DMS 273 (cell line): Measurements from ENCODE around the gene HID1.
A peak's percentile ranks its signal among the peaks of the same experiment; 100 is the strongest.

Experiments used
- DNase-seq: peaks from one replicate; lab custom pipeline; 2025; ENCODE audit not compliant: unreplicated experiment; lab: John Stamatoyannopoulos, UW

HID1 gene

GRCh38 chr17:74951680-74952421, 20.7 kb downstream of the HID1 start:
- DNase-seq: no peak

DNA sequence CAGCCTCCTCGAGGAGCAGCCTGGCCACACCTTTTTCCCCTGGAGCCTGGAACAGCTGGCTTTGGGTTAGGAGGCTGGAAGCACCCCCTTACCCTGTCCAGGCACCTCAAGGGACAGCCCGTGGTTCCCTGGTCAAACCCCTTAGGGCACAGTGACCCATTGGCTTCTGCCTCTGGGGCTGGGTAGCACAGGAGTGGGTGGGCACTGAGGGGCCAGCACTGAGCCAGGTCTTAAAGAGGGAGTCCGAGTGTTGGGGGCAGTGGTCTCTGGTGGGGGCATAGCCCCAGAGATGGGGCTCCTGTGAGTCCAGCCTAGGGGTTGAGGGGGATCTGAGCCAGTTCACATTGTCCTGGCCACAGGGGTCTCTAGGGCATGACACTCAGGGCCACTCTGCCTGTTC, 21.5 kb downstream of the HID1 start:
- DNase-seq: no peak

DNA sequence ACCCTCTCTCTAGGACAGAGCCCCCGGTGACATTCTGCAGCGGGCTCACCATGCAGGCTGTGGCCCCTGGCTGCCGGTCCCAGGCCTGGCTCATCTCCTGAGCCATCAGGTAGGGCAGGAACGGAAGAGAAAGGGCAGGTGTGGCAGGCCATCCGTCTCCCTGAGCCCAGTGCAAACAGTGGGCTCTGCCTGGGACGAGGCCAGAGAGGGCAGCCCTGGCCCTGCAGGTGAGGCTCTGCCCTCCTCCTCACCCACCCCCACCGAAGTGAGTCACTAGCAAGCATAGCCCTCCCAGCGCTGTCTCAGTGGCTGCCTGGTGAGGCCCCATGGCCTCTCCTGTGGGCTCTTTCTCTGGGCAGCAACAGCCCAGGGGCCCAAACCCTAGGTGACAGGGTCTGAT, 22.4 kb downstream of the HID1 start:
- no peak for DNase-seq

- DNase-seq: no peak
These were observed 23.0 kb downstream of the HID1 start for GRCh38 chr17:74949455-74950115.

- DNase-seq: no peak
These were observed 25.4 kb downstream of the HID1 start for GRCh38 chr17:74947041-74947754.

DNA sequence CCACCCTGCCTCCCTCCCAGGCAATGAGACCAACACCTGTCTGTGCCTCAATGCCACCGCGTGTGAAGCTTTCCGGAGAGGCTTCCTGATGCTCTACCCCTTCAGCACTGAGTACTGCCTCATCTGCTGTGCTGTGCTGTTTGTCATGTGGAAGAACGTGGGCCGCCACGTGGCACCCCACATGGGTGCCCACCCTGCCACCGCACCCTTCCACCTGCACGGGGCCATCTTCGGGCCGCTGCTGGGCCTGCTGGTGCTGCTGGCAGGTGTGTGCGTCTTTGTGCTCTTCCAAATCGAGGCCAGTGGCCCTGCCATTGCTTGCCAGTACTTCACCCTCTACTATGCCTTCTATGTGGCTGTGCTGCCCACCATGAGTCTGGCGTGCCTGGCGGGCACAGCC, 25.9 kb downstream of the HID1 start:
- no peak for DNase-seq

DNA sequence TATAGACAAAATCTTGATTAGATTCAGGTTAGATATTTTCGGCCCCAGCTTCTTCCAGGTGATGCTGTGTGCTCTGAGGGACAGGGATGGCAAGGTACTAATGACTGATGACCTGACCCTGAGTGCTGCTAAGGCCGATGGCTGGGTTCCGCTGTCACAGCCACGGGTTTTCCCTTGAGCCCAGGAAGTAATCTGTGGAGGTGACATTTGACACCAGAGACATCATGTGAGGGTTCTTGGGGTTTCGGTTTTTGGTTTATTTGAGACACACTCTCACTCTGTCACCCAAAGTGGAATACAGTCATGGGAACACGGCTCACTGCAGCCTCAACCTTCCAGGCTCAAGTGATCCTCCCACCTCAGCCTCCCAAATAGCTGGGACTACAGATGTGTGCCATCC, 27.0 kb downstream of the HID1 start:
- DNase-seq: no peak

DNA sequence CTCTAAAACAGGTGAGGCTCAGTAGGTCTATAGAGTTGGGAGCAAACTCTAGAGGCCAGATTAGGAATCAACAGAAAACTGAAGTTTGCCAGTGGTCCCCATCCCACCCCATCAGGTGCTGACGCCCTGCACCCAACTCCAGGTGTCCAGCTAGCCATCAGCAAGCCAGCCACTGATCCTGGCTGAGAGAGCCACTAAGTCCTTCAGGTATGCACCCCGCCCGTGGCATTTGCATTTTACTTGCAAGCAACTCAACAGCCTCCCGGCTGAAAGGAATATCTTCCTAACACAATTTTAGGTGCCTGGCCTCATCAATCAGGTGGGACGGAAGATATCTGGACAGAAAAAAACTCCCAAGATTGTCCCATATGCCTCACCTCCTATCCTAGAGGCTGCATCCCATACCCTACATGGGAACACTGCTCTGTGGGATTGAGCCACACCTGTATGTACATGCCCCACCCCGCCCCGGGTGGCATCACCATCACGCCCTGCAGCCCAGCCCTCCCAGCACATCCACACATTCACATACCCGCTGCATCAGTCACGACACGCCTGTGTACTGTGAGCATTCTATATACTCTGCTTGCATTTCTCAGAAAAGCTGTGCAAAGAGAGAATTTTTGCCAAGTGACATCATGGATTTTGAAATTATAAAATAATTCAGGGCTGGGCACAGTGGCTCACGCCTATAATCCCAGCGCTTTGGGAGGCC, 28.6 kb downstream of the HID1 start:
- DNase-seq: no peak

DNA sequence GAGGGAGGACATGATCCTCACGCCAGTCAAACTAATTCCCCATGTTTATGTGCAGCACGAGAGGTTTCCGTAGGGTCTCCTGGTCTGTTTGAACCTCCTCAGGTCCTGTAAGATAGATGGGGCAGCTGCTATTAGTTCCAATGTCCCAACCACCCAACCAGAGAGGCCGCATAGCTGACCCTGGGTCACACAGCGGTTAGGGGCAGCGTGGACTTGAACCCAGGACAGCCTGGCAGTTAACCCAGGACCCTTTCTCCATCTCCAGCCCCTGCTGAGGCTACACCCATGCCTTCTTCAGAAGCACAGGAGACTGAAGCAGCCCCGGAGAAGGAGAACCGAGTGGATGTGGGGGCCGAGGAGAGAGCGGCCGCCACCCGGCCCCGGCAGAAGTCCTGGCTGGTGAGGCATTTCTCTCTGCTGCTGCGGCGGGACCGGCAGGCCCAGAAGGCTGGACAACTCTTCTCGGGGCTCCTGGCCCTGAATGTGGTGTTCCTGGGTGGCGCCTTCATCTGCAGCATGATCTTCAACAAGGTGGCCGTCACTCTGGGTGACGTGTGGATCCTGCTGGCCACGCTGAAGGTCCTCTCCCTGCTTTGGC, 31.3 kb downstream of the HID1 start:
- no peak for DNase-seq

GRCh38 chr17:74939534-74939933, 33.0 kb downstream of the HID1 start:
- DNase-seq: no peak

DNA sequence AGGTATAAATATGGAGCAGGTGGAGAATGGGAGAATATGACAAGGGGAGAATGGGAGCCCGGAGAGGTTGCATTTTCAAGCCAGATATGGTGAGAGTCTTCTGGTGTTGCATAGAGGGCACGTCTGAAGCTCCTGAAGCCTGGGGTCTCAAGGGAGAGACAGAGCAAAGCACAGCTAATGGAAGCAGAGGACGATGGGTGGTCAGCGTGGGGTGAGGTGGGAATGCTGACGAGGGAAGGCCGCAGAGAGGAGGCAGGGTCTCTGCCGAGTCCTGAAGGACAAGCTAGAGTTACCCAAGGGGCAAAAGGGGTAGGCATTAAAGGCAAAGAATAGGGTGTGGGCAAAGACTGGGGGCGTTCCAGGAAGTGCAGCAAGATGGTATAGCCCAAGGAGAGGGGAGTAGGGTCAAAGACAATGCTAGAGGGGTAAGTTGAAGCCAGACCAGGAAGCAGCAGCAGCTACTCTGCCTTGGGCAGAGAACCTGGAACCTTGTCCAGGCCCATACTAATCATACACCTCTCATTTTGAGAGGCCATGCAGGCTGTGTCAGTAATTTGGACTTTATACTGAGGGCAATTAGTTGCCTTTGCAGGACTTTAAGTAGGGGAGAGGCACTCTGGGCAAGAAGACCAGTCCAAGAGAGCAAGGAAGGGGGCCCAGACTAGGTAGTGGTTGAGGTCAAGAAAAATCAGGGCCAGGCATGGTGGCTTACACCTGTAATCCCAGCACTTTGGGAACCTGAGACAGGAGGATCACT, 34.2 kb downstream of the HID1 start:
- DNase-seq: no peak

DNA sequence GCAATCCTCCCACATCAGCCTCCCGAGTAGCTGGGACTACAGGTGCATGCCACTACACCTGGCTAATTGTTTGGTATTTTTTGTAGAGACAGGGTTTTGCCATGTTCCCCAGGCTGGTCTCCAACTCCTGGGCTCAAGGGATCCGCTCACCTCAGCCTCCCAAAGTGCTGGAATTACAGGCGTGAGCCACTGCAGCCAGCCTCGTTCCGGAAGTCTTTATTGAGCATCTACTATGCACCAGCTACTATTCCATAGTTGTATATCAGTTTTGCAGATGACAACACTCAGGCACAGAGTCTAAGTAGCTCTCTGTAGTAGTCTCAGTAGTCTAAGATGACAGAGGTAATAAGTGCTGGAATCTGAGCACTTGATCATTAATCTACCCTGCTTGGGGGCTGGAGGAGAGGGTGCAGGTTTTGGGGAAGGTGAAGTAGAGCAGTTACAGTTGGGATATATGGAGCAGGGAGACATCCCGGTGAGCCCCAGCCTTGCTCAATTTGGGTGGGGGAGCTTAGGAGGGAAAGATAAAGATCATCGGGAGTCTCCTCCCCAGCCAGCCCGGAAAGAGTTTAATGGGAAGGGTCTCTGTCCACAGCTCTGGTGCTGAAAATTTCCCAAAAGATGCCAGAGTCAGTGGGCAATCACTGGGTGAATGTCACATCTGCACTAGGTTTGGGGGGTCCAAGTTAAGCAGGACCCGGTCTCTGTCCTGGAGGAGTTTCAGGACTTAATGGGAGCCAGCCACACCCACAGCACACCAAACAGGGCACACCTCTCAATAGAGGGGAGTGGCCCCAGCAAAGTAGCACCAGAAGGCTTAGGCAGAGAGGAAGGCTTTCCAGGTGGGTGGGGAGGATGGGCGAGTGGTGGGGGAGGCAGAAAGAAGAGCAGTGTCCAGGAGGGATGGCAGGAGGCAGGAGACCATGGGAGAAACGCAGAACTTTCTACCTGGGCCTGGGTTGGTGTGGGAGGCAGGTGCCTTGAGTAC, 35.2 kb downstream of the HID1 start:
- no peak for DNase-seq

- DNase-seq: no peak
These were observed 36.1 kb downstream of the HID1 start for GRCh38 chr17:74936470-74936799.

DNA sequence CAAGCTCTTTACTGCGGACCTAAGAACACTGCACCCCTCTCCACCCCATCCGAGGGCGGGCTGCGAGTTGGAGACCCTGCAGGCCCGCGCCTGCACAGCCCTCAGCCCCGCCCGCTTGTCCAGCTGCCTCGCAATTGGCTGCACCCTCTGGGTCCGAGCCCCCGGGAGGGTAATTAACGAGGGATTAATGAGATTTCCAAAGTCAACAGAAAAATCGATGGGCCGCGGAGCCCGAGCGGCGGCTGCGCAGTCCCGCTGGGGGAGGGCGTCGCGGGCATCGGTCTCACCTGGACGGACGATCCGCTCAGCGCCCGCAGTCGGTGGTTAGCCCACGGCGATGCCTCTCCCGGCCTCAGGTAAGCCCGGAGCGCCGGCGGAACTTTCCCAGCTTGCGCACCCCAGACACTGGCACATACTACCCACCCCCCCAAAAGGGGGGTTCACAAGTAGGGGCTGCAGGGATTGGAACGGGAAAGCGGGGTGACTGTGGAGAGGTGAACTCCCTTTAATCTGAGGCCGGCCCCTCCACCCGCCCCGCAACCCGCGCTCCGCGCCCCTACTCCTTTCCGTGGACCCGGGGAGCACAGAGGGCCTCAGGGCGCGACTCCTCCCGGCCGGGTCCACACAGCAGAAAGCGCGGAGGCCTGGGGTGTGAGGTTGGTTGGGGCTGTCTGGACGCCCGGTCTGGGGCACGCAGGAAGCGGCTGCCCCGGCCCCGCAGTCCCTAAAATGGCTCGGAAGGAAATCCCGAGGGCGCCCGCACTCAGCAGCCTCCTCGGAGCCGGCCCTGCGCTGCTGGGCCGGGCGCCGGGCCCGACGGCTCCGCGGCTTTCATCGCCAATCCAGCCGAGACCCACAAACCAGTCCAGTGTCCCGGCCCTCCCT, 36.7 kb downstream of the HID1 start, which contains the start of gene OTOP3:
Gene OTOP3 (plus strand): TSS at position 314 of the 885 bp plus-strand sequence. CDS start 24 bp downstream, at position 338.
- DNase-seq: peak; percentile 44

DNA sequence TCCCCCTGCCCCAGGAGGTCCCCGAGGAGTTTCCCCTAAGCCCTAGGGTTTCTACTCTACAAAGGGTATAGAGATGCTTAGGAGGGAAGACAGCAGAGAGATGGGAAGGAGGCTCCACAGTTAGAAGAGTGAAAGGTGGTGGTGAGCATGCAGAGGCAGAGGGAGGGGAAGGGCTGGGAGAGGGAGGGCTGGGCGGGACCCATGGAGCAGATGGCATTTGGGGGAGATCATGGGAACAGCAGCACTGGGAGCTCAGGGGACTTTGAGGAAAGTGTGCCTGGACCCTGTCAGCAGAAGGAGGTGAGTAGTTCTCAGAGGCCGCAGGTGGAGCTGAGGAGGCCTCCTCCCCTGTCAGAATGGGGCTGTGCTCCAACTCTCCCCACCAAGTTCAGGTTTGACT, 37.5 kb downstream of the HID1 start:
- no peak for DNase-seq

GRCh38 chr17:74930535-74931036, 42.0 kb downstream of the HID1 start:
- no peak for DNase-seq

- no peak for DNase-seq
These were observed 43.8 kb downstream of the HID1 start for GRCh38 chr17:74928786-74929185.

- DNase-seq: no peak
These were observed 47.3 kb downstream of the HID1 start for GRCh38 chr17:74925242-74925641.
